ENCODE results near the gene KCNH1. TPM values are rescaled to one million over a fixed set of nuclear protein-coding genes. Genes with fewer than 3 reads are reported as not detected.

KCNH1 gene, protein sequence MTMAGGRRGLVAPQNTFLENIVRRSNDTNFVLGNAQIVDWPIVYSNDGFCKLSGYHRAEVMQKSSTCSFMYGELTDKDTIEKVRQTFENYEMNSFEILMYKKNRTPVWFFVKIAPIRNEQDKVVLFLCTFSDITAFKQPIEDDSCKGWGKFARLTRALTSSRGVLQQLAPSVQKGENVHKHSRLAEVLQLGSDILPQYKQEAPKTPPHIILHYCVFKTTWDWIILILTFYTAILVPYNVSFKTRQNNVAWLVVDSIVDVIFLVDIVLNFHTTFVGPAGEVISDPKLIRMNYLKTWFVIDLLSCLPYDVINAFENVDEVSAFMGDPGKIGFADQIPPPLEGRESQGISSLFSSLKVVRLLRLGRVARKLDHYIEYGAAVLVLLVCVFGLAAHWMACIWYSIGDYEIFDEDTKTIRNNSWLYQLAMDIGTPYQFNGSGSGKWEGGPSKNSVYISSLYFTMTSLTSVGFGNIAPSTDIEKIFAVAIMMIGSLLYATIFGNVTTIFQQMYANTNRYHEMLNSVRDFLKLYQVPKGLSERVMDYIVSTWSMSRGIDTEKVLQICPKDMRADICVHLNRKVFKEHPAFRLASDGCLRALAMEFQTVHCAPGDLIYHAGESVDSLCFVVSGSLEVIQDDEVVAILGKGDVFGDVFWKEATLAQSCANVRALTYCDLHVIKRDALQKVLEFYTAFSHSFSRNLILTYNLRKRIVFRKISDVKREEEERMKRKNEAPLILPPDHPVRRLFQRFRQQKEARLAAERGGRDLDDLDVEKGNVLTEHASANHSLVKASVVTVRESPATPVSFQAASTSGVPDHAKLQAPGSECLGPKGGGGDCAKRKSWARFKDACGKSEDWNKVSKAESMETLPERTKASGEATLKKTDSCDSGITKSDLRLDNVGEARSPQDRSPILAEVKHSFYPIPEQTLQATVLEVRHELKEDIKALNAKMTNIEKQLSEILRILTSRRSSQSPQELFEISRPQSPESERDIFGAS
- 0.63 and 8.9 TPM in 2 replicates for total RNA-seq

GRCh38 chr1:211133836-211134669 is at the start of gene KCNH1:
Gene KCNH1, minus strand, starts transcription at chr1:211134148. Its CDS starts 203 bp downstream, at chr1:211133945.

Other genes with a start within 250 kb of the KCNH1 start
- gene RCOR3, start 125.2 kb upstream of the KCNH1 start, total RNA-seq, result 20.6 and 24.8 TPM in 2 replicates
- 18.6 and 26.7 TPM in 2 replicates for gene TRAF5, start 192.7 kb upstream of the KCNH1 start, total RNA-seq